Caco-2 (cell line): ENCODE measurements around the gene DTX1. TPM values are rescaled to one million over a fixed set of nuclear protein-coding genes. Genes with fewer than 3 reads are reported as not detected.

Source experiments
- BruUV-seq: library from RNA; stranded (reverse); fragments of 400-500 nt; replicated peaks from 2 replicates; lab custom pipeline; 2021; lab: Mats Ljungman, UMichigan
- CTCF ChIA-PET: fragments of 300-600 bp; sonication (Branson Sonifier 250); formaldehyde crosslinking; loops from one replicate; lab custom pipeline; 2022; ENCODE audit warnings: antibody characterized with exemption; lab: Charles Lee
- POLR2A ChIA-PET: fragments of 300-600 bp; sonication (Branson Sonifier 250); formaldehyde crosslinking; loops from one replicate; lab custom pipeline; 2022; ENCODE audit warnings: antibody characterized with exemption; lab: Charles Lee
- DNase-seq, 2 experiments: peaks; one replicate each; pipeline versions ENCODE4 v3.0.0 to v3.0.0-alpha.2; 2020 to 2022
- H3K27me3 ChIP-seq: replicated peaks from 2 replicates; pipeline ENCODE4 v1.6.0; 2011; ENCODE audit warnings: low read length; ENCODE audit not compliant: control insufficient read depth, insufficient read depth
- H3K36me3 ChIP-seq: 2 replicates; pipeline ENCODE4 v1.5.1; 2011; ENCODE audit warnings: low read length; ENCODE audit not compliant: control insufficient read depth, insufficient read depth
- H3K4me1 ChIP-seq: fragments of 250-450 bp; sonication (Bioruptor Pico); 2 replicates; pipeline ENCODE4 v1.5.1; 2020; ENCODE audit warnings: mild to moderate bottlenecking
- H3K4me3 ChIP-seq: 2 replicates; pipeline ENCODE4 v1.5.1; 2011; ENCODE audit warnings: low read depth, mild to moderate bottlenecking, control low read depth, low read length
- H3K9me3 ChIP-seq: fragments of 250-450 bp; sonication (Bioruptor Pico); 2 replicates; pipeline ENCODE4 v1.5.1; 2020; ENCODE audit warnings: mild to moderate bottlenecking, moderate library complexity
- H3K27ac Mint-ChIP-seq: one replicate; pipeline ENCODE4 v1.8.0; 2022; ENCODE audit warnings: mixed read lengths; ENCODE audit not compliant: unreplicated experiment
- H3K27me3 Mint-ChIP-seq: one replicate; pipeline ENCODE4 v1.8.0; 2022; ENCODE audit warnings: mixed read lengths; ENCODE audit not compliant: insufficient read depth, unreplicated experiment
- H3K36me3 Mint-ChIP-seq: one replicate; pipeline ENCODE4 v1.8.0; 2022; ENCODE audit warnings: mild to moderate bottlenecking, mixed read lengths; ENCODE audit not compliant: insufficient read depth, unreplicated experiment
- H3K4me1 Mint-ChIP-seq: one replicate; pipeline ENCODE4 v1.8.0; 2022; ENCODE audit warnings: low read depth, mixed read lengths; ENCODE audit not compliant: unreplicated experiment
- H3K4me3 Mint-ChIP-seq: one replicate; pipeline ENCODE4 v1.8.0; 2022; ENCODE audit warnings: mild to moderate bottlenecking, moderate library complexity, mixed read lengths; ENCODE audit not compliant: unreplicated experiment
- H3K9me3 Mint-ChIP-seq: one replicate; pipeline ENCODE4 v1.8.0; 2022; ENCODE audit warnings: mixed read lengths; ENCODE audit not compliant: unreplicated experiment
- CTCF ChIP-seq, 2 experiments: fragments of 200-600 bp in 1 of 2; IDR thresholded peaks; 1 replicate in 1 of 2; 2 replicates in 1 of 2; pipeline versions ENCODE4 v1.5.1 to v1.8.0; 2011 to 2022; ENCODE audit warnings: antibody characterized with exemption in 1 of 2, control low read depth in 1 of 2, inconsistent platforms in 1 of 2, low read depth in 1 of 2, low read length in 1 of 2, mild to moderate bottlenecking in 1 of 2, moderate library complexity in 1 of 2; ENCODE audit not compliant: insufficient read depth in 1 of 2, severe bottlenecking in 1 of 2, unreplicated experiment in 1 of 2
- intact Hi-C: fragments of 100-400 bp; cut with micrococcal nuclease; formaldehyde crosslinking; loops from one replicate; pipeline ENCODE4 v1.10.0; 2022; ENCODE audit not compliant: unreplicated experiment
- total RNA-seq: library from RNA; stranded (reverse); gene quantifications from 2 replicates; pipeline ENCODE4 v1.2.3, GENCODE V29; 2022

DTX1 gene
- total RNA-seq, 1 experiment from 2014 or later, result not detected

DNA sequence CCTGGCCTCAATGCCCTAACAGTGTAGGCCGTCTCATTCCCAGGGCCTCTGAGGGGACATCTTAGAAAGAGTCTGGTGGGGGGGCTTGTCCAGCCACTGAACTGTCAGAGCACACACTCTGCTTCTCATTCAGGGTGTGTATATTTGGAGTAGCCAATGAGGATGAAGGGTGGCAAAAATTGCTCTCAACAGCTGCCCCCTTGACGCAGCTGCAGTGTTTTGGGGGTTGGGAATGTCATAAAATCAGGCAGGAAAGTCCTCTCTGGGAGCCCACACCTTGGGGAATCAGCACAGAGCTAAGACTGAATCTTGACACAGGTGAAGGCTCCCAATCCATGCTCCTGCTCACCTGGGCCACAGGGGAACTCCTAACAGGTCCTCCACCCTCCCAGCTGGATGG lies 77.5 kb downstream of the DTX1 start:
- H3K4me1 ChIP-seq, result no peaks in the 10 kb centered on the region; the same call in 1 of the 2 replicates
- TF ChIP-seq CTCF (IDR thresholded peaks at IDR 0.05; ENCODE audit: insufficient read depth in 1 of 2, low read depth in 1 of 2, low read length in 1 of 2, severe bottlenecking in 1 of 2, unreplicated experiment in 1 of 2), result no peak
- no peak overlapping the region for H3K4me3 ChIP-seq
- H3K9me3 ChIP-seq, result no peaks in the 10 kb centered on the region
- POLR2A ChIA-PET, result no interaction called here
- no peak for DNase-seq
- intact Hi-C loops, result no loop called here
- H3K9me3 Mint-ChIP-seq, result no peaks in the 10 kb centered on the region
- H3K36me3 ChIP-seq, result no peaks in the 10 kb centered on the region
- H3K27me3 Mint-ChIP-seq, result peaks cover under 1% of the 10 kb centered on the region
- H3K4me1 Mint-ChIP-seq, result no peaks in the 10 kb centered on the region
- no peaks in the 10 kb centered on the region for H3K36me3 Mint-ChIP-seq
- H3K27me3 ChIP-seq, result no peaks in the 10 kb centered on the region
- BruUV-seq, result no TSS peak
- CTCF ChIA-PET, result no interaction called here
- H3K27ac Mint-ChIP-seq, result no peak overlapping the region
- H3K4me3 Mint-ChIP-seq, result no peak overlapping the region

DNA sequence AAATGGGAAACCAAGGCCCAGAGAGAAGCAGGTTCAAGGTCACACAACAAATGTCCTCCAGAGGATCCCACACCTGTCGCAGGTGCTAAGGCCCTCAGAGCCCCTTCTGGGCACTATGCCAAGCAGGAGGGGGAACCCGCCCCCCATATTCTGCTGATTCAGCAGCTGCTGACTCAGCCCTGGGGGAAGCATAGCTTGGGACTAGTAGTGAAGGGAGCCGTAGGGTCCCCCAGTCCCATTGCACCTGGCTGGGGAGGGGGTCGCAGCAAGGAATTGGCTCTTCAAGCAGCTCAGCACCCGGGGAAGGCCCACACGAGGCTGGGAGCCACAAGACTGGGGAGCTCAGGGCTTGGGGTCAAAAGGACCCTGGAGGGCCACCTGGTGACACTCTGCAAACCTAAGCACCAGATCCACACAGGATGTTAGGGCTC lies 78.0 kb downstream of the DTX1 start:
- CTCF ChIA-PET, result interaction anchor here (0.5 kb wide), 1 partner anchor 27 kb away, joined by 5 read pairs; no protein-coding TSS in a partner anchor
- Histone ChIP-seq H3K9me3 (no peaks in the 10 kb centered on the region), H3K27me3 (no peaks in the 10 kb centered on the region), H3K36me3 (no peaks in the 10 kb centered on the region), H3K4me3 (no peak overlapping the region), H3K4me1 (no peaks in the 10 kb centered on the region; the same call in 1 of the 2 replicates)
- no TSS peak for BruUV-seq
- intact Hi-C loops, result no loop called here
- POLR2A ChIA-PET, result no interaction called here
- Mint-ChIP-seq H3K36me3 (no peaks in the 10 kb centered on the region), H3K27ac (no peak overlapping the region), H3K4me1 (no peaks in the 10 kb centered on the region), H3K4me3 (no peak overlapping the region), H3K9me3 (no peaks in the 10 kb centered on the region), H3K27me3 (no peaks in the 10 kb centered on the region)
- no peak for TF ChIP-seq CTCF (IDR thresholded peaks at IDR 0.05; ENCODE audit: insufficient read depth in 1 of 2, low read depth in 1 of 2, low read length in 1 of 2, severe bottlenecking in 1 of 2, unreplicated experiment in 1 of 2)
- no peak for DNase-seq

DNA sequence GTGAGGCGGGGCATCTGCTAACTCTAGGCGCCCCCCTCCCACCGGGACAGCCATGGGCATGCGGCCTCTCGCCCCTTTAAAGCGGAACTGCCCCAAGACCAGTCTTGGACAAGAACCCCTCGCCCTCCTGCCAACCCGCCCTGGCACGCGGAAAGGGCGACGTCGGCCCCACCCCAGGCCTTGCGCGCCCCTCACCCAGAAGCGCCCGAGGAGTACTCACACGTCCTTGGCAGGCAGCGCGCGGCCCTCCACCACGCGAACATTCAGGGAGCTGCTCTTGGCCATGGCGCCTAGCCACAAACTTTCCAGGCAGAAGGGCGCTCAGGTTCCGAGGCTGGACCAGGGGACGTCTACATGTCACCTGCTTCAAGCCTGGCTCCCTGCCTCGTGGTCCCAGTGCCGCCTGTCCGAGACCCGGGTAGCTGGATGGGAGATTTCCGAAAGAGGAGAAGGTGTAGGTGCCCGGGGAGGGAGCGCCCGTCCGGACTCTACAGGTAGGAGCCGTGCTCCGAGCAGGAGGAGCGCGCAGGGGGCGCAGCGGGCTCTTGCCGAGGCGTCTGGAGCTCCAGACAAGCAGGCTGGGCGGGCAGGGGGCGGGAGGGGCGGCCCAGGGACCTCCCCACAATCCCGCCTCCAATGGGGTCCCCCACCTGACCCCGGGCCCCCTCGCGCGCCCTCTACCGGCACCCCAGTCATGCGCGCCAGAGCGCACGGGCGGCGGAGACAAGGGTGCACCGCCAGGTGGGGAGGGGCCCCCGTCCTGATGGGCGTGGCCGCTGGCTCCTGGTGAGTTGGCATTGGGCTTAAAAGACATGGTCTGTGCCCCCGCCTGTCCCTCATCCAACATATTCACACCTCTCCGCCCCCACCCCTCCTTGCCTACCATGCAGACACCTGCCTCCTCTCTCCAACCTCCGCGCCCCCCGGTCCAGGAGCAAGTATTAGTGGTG lies 78.9 kb downstream of the DTX1 start, which contains the start of gene RASAL1:
TSS of gene RASAL1 (minus strand) at position 584 of the 950 bp plus-strand sequence. CDS start at position 285, 299 bp downstream.
- intact Hi-C loops, result no loop called here
- Mint-ChIP-seq H3K27me3 (no peaks in the 10 kb centered on the region), H3K27ac (no peak within 1 kb of the TSS), H3K9me3 (no peaks in the 10 kb centered on the region), H3K4me3 (peak within 1 kb of the TSS; percentile 60), H3K4me1 (no peaks in the 10 kb centered on the region), H3K36me3 (no peaks in the 10 kb centered on the region)
- peak; percentile 54 to 79 for DNase-seq
- POLR2A ChIA-PET, result no interaction called here
- H3K4me1 ChIP-seq, result no peaks in the 10 kb centered on the region; the same call in 1 of the 2 replicates
- no peaks in the 10 kb centered on the region for H3K9me3 ChIP-seq
- H3K36me3 ChIP-seq, result no peaks in the 10 kb centered on the region
- peak; percentile 44 to 54 for TF ChIP-seq CTCF (IDR thresholded peaks at IDR 0.05; ENCODE audit: insufficient read depth in 1 of 2, low read depth in 1 of 2, low read length in 1 of 2, severe bottlenecking in 1 of 2, unreplicated experiment in 1 of 2)
- H3K4me3 ChIP-seq, result no peak within 1 kb of the TSS; the same call in 1 of the 2 replicates
- CTCF ChIA-PET, result interaction anchor here (0.5 to 1.1 kb wide), 4 partner anchors 18 to 309 kb away, joined by 4 to 7 read pairs (median 4); no protein-coding TSS in a partner anchor
- no peaks in the 10 kb centered on the region for H3K27me3 ChIP-seq
- BruUV-seq, result no TSS peak
